H9 (cell line): ENCODE results near the gene NLN. TPM values are rescaled to one million over a fixed set of nuclear protein-coding genes. Genes with fewer than 3 reads are reported as not detected.

Experiments
- DNase-seq: peaks from one replicate; pipeline ENCODE4 v3.0.0-alpha.2; 2017
- H2AFZ ChIP-seq: one replicate; pipeline ENCODE4 v1.6.1; 2013; ENCODE audit warnings: mild to moderate bottlenecking, low read length, control low read depth, moderate library complexity
- H2AK5ac ChIP-seq: 2 replicates; pipeline ENCODE4 v1.6.1; 2013; ENCODE audit warnings: low read length, control low read depth, mixed read lengths; ENCODE audit not compliant: insufficient read length
- H2BK120ac ChIP-seq: one replicate; pipeline ENCODE4 v1.6.1; 2013; ENCODE audit warnings: low read depth, mild to moderate bottlenecking, low read length, control low read depth, inconsistent platforms; ENCODE audit not compliant: poor library complexity, severe bottlenecking
- H2BK12ac ChIP-seq: 2 replicates; pipeline ENCODE4 v1.6.1; 2013; ENCODE audit warnings: low read length, control low read depth, mixed read lengths, low read depth; ENCODE audit not compliant: insufficient read length
- H2BK15ac ChIP-seq: 2 replicates; pipeline ENCODE4 v1.6.1; 2013; ENCODE audit warnings: low read depth, low read length, control low read depth
- H2BK20ac ChIP-seq: one replicate; pipeline ENCODE4 v1.6.1; 2013; ENCODE audit warnings: low read depth, mild to moderate bottlenecking, low read length, control low read depth, inconsistent platforms; ENCODE audit not compliant: poor library complexity, severe bottlenecking
- H2BK5ac ChIP-seq: 2 replicates; pipeline ENCODE4 v1.6.1; 2013; ENCODE audit warnings: low read length, control low read depth, mixed read lengths; ENCODE audit not compliant: insufficient read length
- H3K14ac ChIP-seq: 2 replicates; pipeline ENCODE4 v1.6.1; 2013; ENCODE audit warnings: low read length, control low read depth; ENCODE audit not compliant: insufficient read depth
- H3K18ac ChIP-seq: 2 replicates; pipeline ENCODE4 v1.6.1; 2013; ENCODE audit warnings: low read depth, mild to moderate bottlenecking, mixed read lengths, low read length, control low read depth; ENCODE audit not compliant: insufficient read length
- H3K23ac ChIP-seq: 2 replicates; pipeline ENCODE4 v1.6.1; 2013; ENCODE audit warnings: low read length, control low read depth, mixed read lengths, low read depth; ENCODE audit not compliant: insufficient read length
- H3K23me2 ChIP-seq: 2 replicates; pipeline ENCODE4 v1.6.1; 2013; ENCODE audit warnings: low read depth, mild to moderate bottlenecking, mixed read lengths, low read length, control low read depth; ENCODE audit not compliant: insufficient read length, poor library complexity, severe bottlenecking
- H3K27ac ChIP-seq: 2 replicates; pipeline ENCODE4 v1.5.1; 2013; ENCODE audit warnings: low read length, control low read depth, mixed read lengths, low read depth; ENCODE audit not compliant: insufficient read length
- H3K27me3 ChIP-seq: 2 replicates; pipeline ENCODE4 v1.6.1; 2013; ENCODE audit warnings: low read length, control low read depth, inconsistent platforms; ENCODE audit not compliant: insufficient read depth
- H3K4ac ChIP-seq: 2 replicates; pipeline ENCODE4 v1.6.1; 2013; ENCODE audit warnings: low read depth, mild to moderate bottlenecking, control low read depth, inconsistent platforms, low read length, moderate library complexity
- H3K4me1 ChIP-seq: 2 replicates; pipeline ENCODE4 v1.6.1; 2013; ENCODE audit warnings: low read length, control low read depth, inconsistent platforms; ENCODE audit not compliant: insufficient read depth
- H3K4me2 ChIP-seq: 2 replicates; pipeline ENCODE4 v1.6.1; 2013; ENCODE audit warnings: low read length, control low read depth, mixed read lengths; ENCODE audit not compliant: insufficient read length, insufficient read depth
- H3K56ac ChIP-seq: 2 replicates; pipeline ENCODE4 v1.6.1; 2013; ENCODE audit warnings: low read depth, mild to moderate bottlenecking, mixed read lengths, low read length, control low read depth; ENCODE audit not compliant: insufficient read length
- H3K79me1 ChIP-seq: 2 replicates; pipeline ENCODE4 v1.6.1; 2013; ENCODE audit warnings: low read depth, mild to moderate bottlenecking, moderate library complexity, low read length, control low read depth, inconsistent platforms; ENCODE audit not compliant: insufficient read depth, poor library complexity, severe bottlenecking
- H3K79me2 ChIP-seq: 2 replicates; pipeline ENCODE4 v1.6.1; 2013; ENCODE audit warnings: low read length, control low read depth, inconsistent platforms; ENCODE audit not compliant: insufficient read depth
- H3K9ac ChIP-seq: 2 replicates; pipeline ENCODE4 v1.6.1; 2013; ENCODE audit warnings: low read length, control low read depth, mixed read lengths; ENCODE audit not compliant: insufficient read length; ENCODE audit errors: extremely low read depth
- H3K9me3 ChIP-seq: one replicate; pipeline ENCODE4 v1.6.1; 2013; ENCODE audit warnings: low read depth, low read length, inconsistent platforms; ENCODE audit not compliant: control insufficient read depth
- H3T11ph ChIP-seq: one replicate; pipeline ENCODE4 v1.6.1; 2013; ENCODE audit warnings: mild to moderate bottlenecking, low read length, control low read depth, inconsistent platforms
- H4K20me1 ChIP-seq: one replicate; pipeline ENCODE4 v1.6.1; 2013; ENCODE audit not compliant: control insufficient read depth, insufficient read length, insufficient read depth
- H4K5ac ChIP-seq: 2 replicates; pipeline ENCODE4 v1.6.1; 2013; ENCODE audit warnings: low read depth, mild to moderate bottlenecking, mixed read lengths, low read length, control low read depth; ENCODE audit not compliant: insufficient read length
- H4K8ac ChIP-seq: replicated peaks from 2 replicates; pipeline ENCODE4 v1.6.1; 2013; ENCODE audit warnings: low read length, control low read depth, mixed read lengths, low read depth; ENCODE audit not compliant: insufficient read length
- H4K91ac ChIP-seq: 2 replicates; pipeline ENCODE4 v1.6.1; 2013; ENCODE audit warnings: low read depth, mild to moderate bottlenecking, moderate library complexity, mixed read lengths, low read length, control low read depth; ENCODE audit not compliant: insufficient read length
- H3K27ac Mint-ChIP-seq, 3 experiments: 2 replicates in 2 of 3; 3 replicates in 1 of 3; pipeline ENCODE4 v1.8.0; 2020 to 2021; ENCODE audit warnings: mixed read lengths in 3 of 3, mild to moderate bottlenecking in 1 of 3, moderate library complexity in 1 of 3
- H3K27me3 Mint-ChIP-seq: 2 replicates; pipeline ENCODE4 v1.8.0; 2021; ENCODE audit warnings: low read depth, mild to moderate bottlenecking, moderate library complexity, mixed read lengths
- H3K36me3 Mint-ChIP-seq, 3 experiments: 2 replicates in 2 of 3; 3 replicates in 1 of 3; pipeline ENCODE4 v1.8.0; 2020 to 2021; ENCODE audit warnings: low read depth in 3 of 3, mixed read lengths in 3 of 3; ENCODE audit not compliant: insufficient read depth in 1 of 3
- H3K4me1 Mint-ChIP-seq, 2 experiments: 2 replicates each; pipeline ENCODE4 v1.8.0; 2020; ENCODE audit warnings: mixed read lengths in 2 of 2
- H3K4me3 Mint-ChIP-seq, 2 experiments: 2 replicates in 1 of 2; 3 replicates in 1 of 2; pipeline ENCODE4 v1.8.0; 2020 to 2021; ENCODE audit warnings: mild to moderate bottlenecking in 2 of 2, mixed read lengths in 2 of 2, moderate library complexity in 1 of 2
- H3K9me3 Mint-ChIP-seq, 2 experiments: 2 replicates in 1 of 2; 3 replicates in 1 of 2; pipeline ENCODE4 v1.8.0; 2020; ENCODE audit warnings: mild to moderate bottlenecking in 2 of 2, mixed read lengths in 2 of 2, moderate library complexity in 1 of 2
- WGBS: extraction: QIAGEN DNeasy Blood & Tissue Kit; methylation state at CpG from one replicate; pipeline ENCODE4 v1.1.7; 2013; ENCODE audit warnings: missing lambda C conversion rate, low lambda C conversion rate, mixed read lengths; ENCODE audit not compliant: insufficient read length; ENCODE audit errors: extremely low coverage; 5-methylcytosine and 5-hydroxymethylcytosine counted together
- total RNA-seq: library from RNA; stranded (reverse); gene quantifications from 2 replicates; pipeline ENCODE4 v1.2.1, GENCODE V29; 2021
- TF ChIP-seq, protein P1 (sequence below): fragments of 200-600 bp; sonication (generic); conservative IDR thresholded peaks from 3 replicates; pipeline ENCODE4 v1.8.0; 2021; ENCODE audit warnings: antibody characterized with exemption, mild to moderate bottlenecking

NLN gene
- total RNA-seq, 1 experiment from 2014 or later = 137 TPM

- H3K4me2 ChIP-seq = no peak overlapping the region
- H3K23ac ChIP-seq = no peak overlapping the region
- Mint-ChIP-seq H3K9me3 (no peaks in the 10 kb centered on the region), H3K36me3 (peaks cover 7 to 10% (median 8%) of the 10 kb centered on the region in 3 experiments; a peak in 4 of 7 replicates), H3K27me3 (no peaks in the 10 kb centered on the region; the same call in 1 of the 2 replicates), H3K27ac (no peak overlapping the region), H3K4me3 (no peak overlapping the region), H3K4me1 (peaks cover 15 to 18% of the 10 kb centered on the region in 2 experiments)
- no peaks in the 10 kb centered on the region for H3K27me3 ChIP-seq
- no peak overlapping the region for H2BK120ac ChIP-seq
- H2BK5ac ChIP-seq = no peak overlapping the region
- no peak overlapping the region for H2BK15ac ChIP-seq
- TF ChIP-seq, protein P1, sequence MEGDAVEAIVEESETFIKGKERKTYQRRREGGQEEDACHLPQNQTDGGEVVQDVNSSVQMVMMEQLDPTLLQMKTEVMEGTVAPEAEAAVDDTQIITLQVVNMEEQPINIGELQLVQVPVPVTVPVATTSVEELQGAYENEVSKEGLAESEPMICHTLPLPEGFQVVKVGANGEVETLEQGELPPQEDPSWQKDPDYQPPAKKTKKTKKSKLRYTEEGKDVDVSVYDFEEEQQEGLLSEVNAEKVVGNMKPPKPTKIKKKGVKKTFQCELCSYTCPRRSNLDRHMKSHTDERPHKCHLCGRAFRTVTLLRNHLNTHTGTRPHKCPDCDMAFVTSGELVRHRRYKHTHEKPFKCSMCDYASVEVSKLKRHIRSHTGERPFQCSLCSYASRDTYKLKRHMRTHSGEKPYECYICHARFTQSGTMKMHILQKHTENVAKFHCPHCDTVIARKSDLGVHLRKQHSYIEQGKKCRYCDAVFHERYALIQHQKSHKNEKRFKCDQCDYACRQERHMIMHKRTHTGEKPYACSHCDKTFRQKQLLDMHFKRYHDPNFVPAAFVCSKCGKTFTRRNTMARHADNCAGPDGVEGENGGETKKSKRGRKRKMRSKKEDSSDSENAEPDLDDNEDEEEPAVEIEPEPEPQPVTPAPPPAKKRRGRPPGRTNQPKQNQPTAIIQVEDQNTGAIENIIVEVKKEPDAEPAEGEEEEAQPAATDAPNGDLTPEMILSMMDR = no peak
- WGBS = no CpG with 5 or more reads among the region's 1 CpG
- H3K79me1 ChIP-seq = peaks cover under 1% of the 10 kb centered on the region
- no peak overlapping the region for H4K91ac ChIP-seq
- H2BK20ac ChIP-seq = no peak overlapping the region
- no peak overlapping the region for H2AK5ac ChIP-seq
- no peaks in the 10 kb centered on the region for H3K9me3 ChIP-seq
- H3K56ac ChIP-seq = no peak overlapping the region
- H4K5ac ChIP-seq = no peak overlapping the region
- no peak overlapping the region for H3K14ac ChIP-seq
- H3K18ac ChIP-seq = no peak overlapping the region
- H3K9ac ChIP-seq = no peak overlapping the region
- no peak overlapping the region for H3K27ac ChIP-seq
- no peak overlapping the region for H4K8ac ChIP-seq
- peaks cover 20% of the 10 kb centered on the region; the same call in 1 of the 2 replicates for H3K79me2 ChIP-seq
- no peak for DNase-seq
- no peak overlapping the region for H2BK12ac ChIP-seq
- H4K20me1 ChIP-seq = no peaks in the 10 kb centered on the region
- no peak overlapping the region for H3K4ac ChIP-seq
- H3K23me2 ChIP-seq = no peaks in the 10 kb centered on the region
- no peak overlapping the region for H3T11ph ChIP-seq
- H2AFZ ChIP-seq = no peak overlapping the region
- no peaks in the 10 kb centered on the region; the same call in 1 of the 2 replicates for H3K4me1 ChIP-seq
These were observed 14.0 kb downstream of the NLN start for GRCh38 chr5:65736011-65736410.
